Stimulated activated CD4-positive, alpha-beta T cell treated with anti-CD3 and anti-CD28 coated beads, Interleukin-12 subunit alpha, Interleukin-12 subunit beta, amount 100 ng/mL, for 48 hours (primary cell): ENCODE results near the gene ZNRF1.
A peak's percentile ranks its signal among the peaks of the same experiment; 100 is the strongest.
"Not testable (repeated sequence)": the region's sequence is repeated elsewhere in the genome, so short reads cannot be mapped to it uniquely, and the experiment has no call there.

Source experiments
- DNase-seq, 3 donors: peaks; one replicate each; pipeline ENCODE4 v3.0.0-alpha.2; 2020; ENCODE audit warnings: low read depth in 2 of 3, low spot score in 1 of 3

ZNRF1 gene

GRCh38 chr16:75074920-75075687, 76.3 kb downstream of the ZNRF1 start:
- DNase-seq = peak; percentile 55 to 70 (median 65)

- DNase-seq = no peak
Measured at GRCh38 chr16:75075688-75076268, 77.0 kb downstream of the ZNRF1 start.

- DNase-seq = no peak
Measured at GRCh38 chr16:75078886-75079285, 80.1 kb downstream of the ZNRF1 start.

- DNase-seq = no peak
Measured at GRCh38 chr16:75079346-75079926, 80.6 kb downstream of the ZNRF1 start.

GRCh38 chr16:75080205-75081029, 81.6 kb downstream of the ZNRF1 start:
- no peak for DNase-seq

- DNase-seq = no peak
Measured at GRCh38 chr16:75081179-75081859, 82.5 kb downstream of the ZNRF1 start.

- DNase-seq = no peak
Measured at GRCh38 chr16:75083813-75084212, 85.0 kb downstream of the ZNRF1 start.

- DNase-seq = no peak
Measured at GRCh38 chr16:75085556-75085955, 86.7 kb downstream of the ZNRF1 start.

- DNase-seq = no peak
Measured at GRCh38 chr16:75086281-75086680, 87.5 kb downstream of the ZNRF1 start.

- DNase-seq = no peak
Measured at GRCh38 chr16:75086688-75087374, 88.0 kb downstream of the ZNRF1 start.

GRCh38 chr16:75087375-75087979, 88.7 kb downstream of the ZNRF1 start:
- no peak for DNase-seq

- DNase-seq = no peak
Measured at GRCh38 chr16:75088216-75088615, 89.4 kb downstream of the ZNRF1 start.

- DNase-seq = no peak
Measured at GRCh38 chr16:75088934-75089333, 90.1 kb downstream of the ZNRF1 start.

- no peak for DNase-seq
Measured at GRCh38 chr16:75089486-75090202, 90.8 kb downstream of the ZNRF1 start.

GRCh38 chr16:75090899-75091298, 92.1 kb downstream of the ZNRF1 start:
- DNase-seq = not testable (repeated sequence)

GRCh38 chr16:75091619-75092018, 92.8 kb downstream of the ZNRF1 start:
- DNase-seq = not testable (repeated sequence)

- DNase-seq = no peak
Measured at GRCh38 chr16:75092777-75093176, 94.0 kb downstream of the ZNRF1 start.

- no peak for DNase-seq
Measured at GRCh38 chr16:75093598-75094540, 95.0 kb downstream of the ZNRF1 start.
